Measurements from ENCODE around the gene FXYD6.
"Not testable (repeated sequence)": the region's sequence is repeated elsewhere in the genome, so short reads cannot be mapped to it uniquely, and the experiment has no call there.

DNA sequence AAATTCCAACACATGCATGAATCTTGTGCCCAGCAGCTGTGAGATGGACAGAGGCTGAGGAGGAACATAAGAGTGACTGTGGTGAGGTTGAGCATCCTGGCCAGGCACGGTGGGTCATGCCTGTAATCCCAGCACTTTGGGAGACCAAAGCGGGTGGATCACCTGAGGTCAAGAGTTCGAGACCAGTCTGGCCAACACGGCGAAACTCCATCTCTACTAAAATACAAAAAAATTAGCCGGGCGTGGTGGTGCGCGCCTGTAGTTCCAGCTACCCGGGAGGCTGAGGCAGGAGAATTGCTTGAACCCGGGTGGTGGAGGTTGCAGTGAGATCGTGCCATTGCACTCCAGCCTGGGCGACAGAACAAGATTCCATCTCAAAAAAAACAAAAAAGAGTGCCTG lies 10.9 kb downstream of the FXYD6 start:
- TF ChIP-seq, protein P1, sequence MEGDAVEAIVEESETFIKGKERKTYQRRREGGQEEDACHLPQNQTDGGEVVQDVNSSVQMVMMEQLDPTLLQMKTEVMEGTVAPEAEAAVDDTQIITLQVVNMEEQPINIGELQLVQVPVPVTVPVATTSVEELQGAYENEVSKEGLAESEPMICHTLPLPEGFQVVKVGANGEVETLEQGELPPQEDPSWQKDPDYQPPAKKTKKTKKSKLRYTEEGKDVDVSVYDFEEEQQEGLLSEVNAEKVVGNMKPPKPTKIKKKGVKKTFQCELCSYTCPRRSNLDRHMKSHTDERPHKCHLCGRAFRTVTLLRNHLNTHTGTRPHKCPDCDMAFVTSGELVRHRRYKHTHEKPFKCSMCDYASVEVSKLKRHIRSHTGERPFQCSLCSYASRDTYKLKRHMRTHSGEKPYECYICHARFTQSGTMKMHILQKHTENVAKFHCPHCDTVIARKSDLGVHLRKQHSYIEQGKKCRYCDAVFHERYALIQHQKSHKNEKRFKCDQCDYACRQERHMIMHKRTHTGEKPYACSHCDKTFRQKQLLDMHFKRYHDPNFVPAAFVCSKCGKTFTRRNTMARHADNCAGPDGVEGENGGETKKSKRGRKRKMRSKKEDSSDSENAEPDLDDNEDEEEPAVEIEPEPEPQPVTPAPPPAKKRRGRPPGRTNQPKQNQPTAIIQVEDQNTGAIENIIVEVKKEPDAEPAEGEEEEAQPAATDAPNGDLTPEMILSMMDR (IDR thresholded peaks at IDR 0.05) = not testable (repeated sequence)
- TF ChIP-seq POLR2A (IDR thresholded peaks at IDR 0.05) = not testable (repeated sequence)

All from adrenal gland (tissue), 5 donors.